ENCODE results near the gene ZNF462.

Gene ZNF462

GRCh38 chr9:106862110-106862820 lies 701 bp upstream of the ZNF462 start:
- DNase-seq, result no peak

GRCh38 chr9:106864373-106865143 lies 1.6 kb downstream of the ZNF462 start:
- DNase-seq, result no peak

- DNase-seq, result no peak
Observed at GRCh38 chr9:106866243-106866642, 3.3 kb downstream of the ZNF462 start.

- no peak for DNase-seq
Observed at GRCh38 chr9:106867286-106867685, 4.3 kb downstream of the ZNF462 start.

- no peak for DNase-seq
Observed at GRCh38 chr9:106868087-106868486, 5.1 kb downstream of the ZNF462 start.

- no peak for DNase-seq
Observed at GRCh38 chr9:106868565-106868964, 5.6 kb downstream of the ZNF462 start.

GRCh38 chr9:106869028-106869427 lies 6.1 kb downstream of the ZNF462 start:
- DNase-seq, result no peak

GRCh38 chr9:106869458-106869857 lies 6.5 kb downstream of the ZNF462 start:
- DNase-seq, result no peak

- no peak for DNase-seq
Observed at GRCh38 chr9:106872641-106873040, 9.7 kb downstream of the ZNF462 start.

GRCh38 chr9:106874031-106874430 lies 11.1 kb downstream of the ZNF462 start:
- no peak for DNase-seq

- DNase-seq, result no peak
Observed at GRCh38 chr9:106874652-106875051, 11.7 kb downstream of the ZNF462 start.

- no peak for DNase-seq
Observed at GRCh38 chr9:106875529-106875928, 12.6 kb downstream of the ZNF462 start.

- DNase-seq, result no peak
Observed at GRCh38 chr9:106877345-106877744, 14.4 kb downstream of the ZNF462 start.

- no peak for DNase-seq
Observed at GRCh38 chr9:106878081-106878837, 15.3 kb downstream of the ZNF462 start.

GRCh38 chr9:106878934-106879333 lies 16.0 kb downstream of the ZNF462 start:
- DNase-seq, result no peak

- DNase-seq, result no peak
Observed at GRCh38 chr9:106879439-106879882, 16.5 kb downstream of the ZNF462 start.

- DNase-seq, result no peak
Observed at GRCh38 chr9:106880081-106880480, 17.1 kb downstream of the ZNF462 start.

GRCh38 chr9:106880863-106881262 lies 17.9 kb downstream of the ZNF462 start:
- no peak for DNase-seq

GRCh38 chr9:106883030-106883429 lies 20.1 kb downstream of the ZNF462 start:
- no peak for DNase-seq

- DNase-seq, result no peak
Observed at GRCh38 chr9:106883626-106884190, 20.7 kb downstream of the ZNF462 start.

GRCh38 chr9:106885451-106885850 lies 22.5 kb downstream of the ZNF462 start:
- no peak for DNase-seq

- DNase-seq, result no peak
Observed at GRCh38 chr9:106886111-106887046, 23.4 kb downstream of the ZNF462 start.
